IMR-90 (cell line): ENCODE measurements around the gene LRRC8C. TPM values are rescaled to one million over a fixed set of nuclear protein-coding genes. Genes with fewer than 3 reads are reported as not detected.
A peak's percentile ranks its signal among the peaks of the same experiment; 100 is the strongest.

Experiments
- ATAC-seq: fragments of 200-7000 bp; cut with Tn5 transposase; 2 replicates; pipeline ENCODE4 v1.9.1; 2020; ENCODE audit warnings: low read depth, mild to moderate bottlenecking, moderate library complexity
- BruUV-seq: library from RNA; stranded (reverse); fragments of 400-500 nt; replicated peaks from 2 replicates; lab custom pipeline; 2021; lab: Mats Ljungman, UMichigan
- CTCF ChIA-PET: fragments of 300-600 bp; formaldehyde crosslinking; extraction: SDS; loops from one replicate; lab custom pipeline; 2021; ENCODE audit warnings: antibody characterized with exemption; lab: Yijun Ruan, JAX
- POLR2A ChIA-PET: fragments of 300-600 bp; sonication (Branson Sonifier 250); formaldehyde crosslinking; loops from one replicate; lab custom pipeline; 2022; ENCODE audit warnings: antibody characterized with exemption; ENCODE audit not compliant: unreplicated experiment; lab: Charles Lee
- DNase-seq: peaks from one replicate; pipeline ENCODE4 v3.0.0; 2013
- H2AFZ ChIP-seq: replicated peaks from 2 replicates; pipeline ENCODE3; 2013; ENCODE audit warnings: low read length, mild to moderate bottlenecking; ENCODE audit not compliant: poor library complexity
- H2AK5ac ChIP-seq: 2 replicates; pipeline ENCODE4 v1.6.1; 2013; ENCODE audit warnings: low read depth, low read length, inconsistent platforms
- H2AK9ac ChIP-seq: replicated peaks from 2 replicates; pipeline ENCODE3; 2013; ENCODE audit warnings: mild to moderate bottlenecking, low read depth, low read length, moderate library complexity; ENCODE audit not compliant: poor library complexity
- H2BK120ac ChIP-seq: 2 replicates; pipeline ENCODE4 v1.6.1; 2013; ENCODE audit warnings: low read depth, low read length, inconsistent platforms
- H2BK15ac ChIP-seq: 3 replicates; pipeline ENCODE4 v1.6.1; 2013; ENCODE audit warnings: low read depth, low read length, inconsistent platforms
- H2BK20ac ChIP-seq: 2 replicates; pipeline ENCODE4 v1.6.1; 2013; ENCODE audit warnings: low read depth, mild to moderate bottlenecking, inconsistent platforms, low read length, moderate library complexity
- H2BK5ac ChIP-seq: 2 replicates; pipeline ENCODE4 v1.6.1; 2013; ENCODE audit warnings: mild to moderate bottlenecking, low read depth, low read length, inconsistent platforms; ENCODE audit not compliant: poor library complexity, severe bottlenecking
- H3K14ac ChIP-seq: replicated peaks from 2 replicates; pipeline ENCODE4 v1.6.1; 2013; ENCODE audit warnings: low read depth, low read length, inconsistent platforms
- H3K18ac ChIP-seq: 2 replicates; pipeline ENCODE4 v1.6.1; 2013; ENCODE audit warnings: low read depth, low read length, control low read depth
- H3K23ac ChIP-seq: 2 replicates; pipeline ENCODE4 v1.6.1; 2013; ENCODE audit warnings: low read depth, low read length, inconsistent platforms
- H3K27ac ChIP-seq: 2 replicates; pipeline ENCODE4 v1.5.1; 2013; ENCODE audit warnings: mild to moderate bottlenecking, control low read depth, low read length; ENCODE audit not compliant: insufficient read depth
- H3K27me3 ChIP-seq: 2 replicates; pipeline ENCODE4 v1.6.1; 2013; ENCODE audit warnings: low read length; ENCODE audit not compliant: control insufficient read depth, insufficient read depth
- H3K36me3 ChIP-seq: 2 replicates; pipeline ENCODE4 v1.6.1; 2013; ENCODE audit warnings: low read length, mixed read lengths; ENCODE audit not compliant: control insufficient read depth, insufficient read depth
- H3K4ac ChIP-seq: 2 replicates; pipeline ENCODE4 v1.6.1; 2013; ENCODE audit warnings: low read depth, low read length, inconsistent platforms
- H3K4me1 ChIP-seq: 2 replicates; pipeline ENCODE4 v1.6.1; 2013; ENCODE audit warnings: low read length, mixed read lengths; ENCODE audit not compliant: control insufficient read depth, insufficient read depth
- H3K4me2 ChIP-seq: 2 replicates; pipeline ENCODE4 v1.6.1; 2013; ENCODE audit warnings: low read depth, mild to moderate bottlenecking, control low read depth, low read length, moderate library complexity
- H3K4me3 ChIP-seq: 2 replicates; pipeline ENCODE4 v1.5.1; 2013; ENCODE audit warnings: low read depth, mild to moderate bottlenecking, control low read depth, low read length, moderate library complexity; ENCODE audit not compliant: insufficient read depth
- H3K56ac ChIP-seq: 2 replicates; pipeline ENCODE4 v1.6.1; 2013; ENCODE audit warnings: low read length, inconsistent platforms; ENCODE audit not compliant: insufficient read depth; ENCODE audit errors: extremely low read depth
- H3K79me1 ChIP-seq, 2 experiments: 2 replicates each; pipeline ENCODE4 v1.6.1; 2013; ENCODE audit warnings: low read length in 2 of 2, inconsistent platforms in 1 of 2, low read depth in 1 of 2
- H3K9ac ChIP-seq: 2 replicates; pipeline ENCODE4 v1.6.1; 2013; ENCODE audit warnings: low read depth, low read length, control low read depth
- H3K9me1 ChIP-seq: 2 replicates; pipeline ENCODE4 v1.6.1; 2013; ENCODE audit warnings: low read length, inconsistent platforms; ENCODE audit not compliant: insufficient read depth
- H3K9me3 ChIP-seq: 2 replicates; pipeline ENCODE4 v1.6.1; 2013; ENCODE audit warnings: low read length; ENCODE audit not compliant: control insufficient read depth, insufficient read depth
- H4K20me1 ChIP-seq: 2 replicates; pipeline ENCODE4 v1.6.1; 2013; ENCODE audit warnings: low read length, inconsistent platforms; ENCODE audit not compliant: insufficient read depth
- H4K5ac ChIP-seq: 2 replicates; pipeline ENCODE4 v1.6.1; 2013; ENCODE audit warnings: mild to moderate bottlenecking, low read depth, low read length, control low read depth
- H4K8ac ChIP-seq, 2 experiments: 2 replicates each; pipeline ENCODE4 v1.6.1; 2013; ENCODE audit warnings: low read depth in 2 of 2, low read length in 2 of 2, control low read depth in 1 of 2, inconsistent platforms in 1 of 2
- H4K91ac ChIP-seq: 2 replicates; pipeline ENCODE4 v1.6.1; 2013; ENCODE audit warnings: low read depth, low read length, inconsistent platforms; ENCODE audit not compliant: insufficient read depth
- BHLHE40 ChIP-seq: fragments of 150-350 bp; IDR thresholded peaks from 2 replicates; pipeline ENCODE4 v1.6.1; 2016; ENCODE audit warnings: mild to moderate bottlenecking, low read depth, low read length
- CEBPB ChIP-seq: IDR thresholded peaks from 2 replicates; pipeline ENCODE4 v1.6.1; 2012; ENCODE audit warnings: low read depth, low read length, improper control_type of control experiment
- MAFK ChIP-seq: IDR thresholded peaks from 2 replicates; pipeline ENCODE4 v1.6.1; 2012; ENCODE audit warnings: low read depth, low read length, improper control_type of control experiment
- NFE2L2 ChIP-seq: fragments of 150-350 bp; IDR thresholded peaks from 2 replicates; pipeline ENCODE4 v1.6.1; 2016; ENCODE audit warnings: low read depth, mild to moderate bottlenecking, low read length
- RAD21 ChIP-seq: IDR thresholded peaks from 2 replicates; pipeline ENCODE4 v1.6.1; 2012; ENCODE audit warnings: low read length, improper control_type of control experiment
- WGBS, 2 experiments: methylation state at CpG; one replicate each; pipeline versions ENCODE4 v1.1.5 to v1.1.7; 2013; ENCODE audit warnings: missing lambda C conversion rate in 2 of 2; ENCODE audit not compliant: insufficient read length in 1 of 2; ENCODE audit errors: extremely low coverage in 2 of 2; 5-methylcytosine and 5-hydroxymethylcytosine counted together
- dilution Hi-C: fragments of 300-500 bp; cut with HindIII; formaldehyde crosslinking; loops from one replicate; pipeline ENCODE4 v1.14.3; 2018; ENCODE audit warnings: low sequenced_read_pairs; ENCODE audit not compliant: unreplicated experiment
- in situ Hi-C: fragments of 300-500 bp; cut with MboI; formaldehyde crosslinking; loops from 3 replicates; pipeline ENCODE4 v1.14.3; 2019; ENCODE audit warnings: low sequenced_read_pairs, inconsistent platforms, mixed read lengths
- intact Hi-C: fragments of 100-400 bp; cut with micrococcal nuclease; formaldehyde crosslinking; loops from 2 replicates; pipeline ENCODE4 v1.10.0; 2022
- polyA plus RNA-seq, 3 experiments: library from polyadenylated mRNA; depleted of rRNA; stranded (reverse); fragments of >200 nt; gene quantifications; 2 replicates each; pipeline ENCODE4 v1.2.3, GENCODE V29; 2012; ENCODE audit warnings: low replicate concordance in 1 of 3
- total RNA-seq: library from RNA; depleted of rRNA; stranded (reverse); fragments of >200 nt; gene quantifications from 2 replicates; pipeline ENCODE4 v1.2.3, GENCODE V29; 2012
- TF ChIP-seq, protein P1 (sequence below): fragments of 150-350 bp; IDR thresholded peaks from 2 replicates; pipeline ENCODE4 v1.6.1; 2017; ENCODE audit warnings: mild to moderate bottlenecking, antibody characterized with exemption, low read length, low read depth

LRRC8C gene
- total and polyA plus RNA-seq, 2 of the 4 experiments (the other 2 are of a cell fraction), result 6.5 to 12.9 TPM

DNA sequence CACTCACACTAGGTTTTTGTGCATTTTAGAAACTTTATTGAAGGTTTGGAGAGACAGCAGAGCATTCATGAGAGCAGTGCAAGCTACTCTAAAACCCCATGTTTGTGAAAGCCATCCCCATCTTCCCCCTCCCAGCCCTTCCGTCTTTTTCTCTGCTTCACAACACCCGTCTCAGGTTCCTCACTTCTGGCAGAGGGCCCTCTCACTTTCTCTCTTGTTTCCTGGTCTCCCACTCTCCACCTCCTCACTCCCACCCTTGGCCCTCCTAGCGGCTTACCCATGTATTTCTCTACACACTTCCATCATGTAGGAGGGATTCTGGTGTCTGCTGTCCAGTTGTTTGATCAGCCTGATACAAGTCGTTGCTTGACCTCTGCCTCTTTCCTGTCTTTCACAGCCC lies 92.7 kb downstream of the LRRC8C start:
- peaks cover 10% of the 10 kb centered on the region for H3K4me1 ChIP-seq
- no peak for ATAC-seq
- H3K4me3 ChIP-seq, result no peak overlapping the region
- peak overlapping the region; percentile 69 for H2BK5ac ChIP-seq
- H3K14ac ChIP-seq, result peak overlapping the region; percentile 17
- peak overlapping the region; percentile 3 for H3K18ac ChIP-seq
- BruUV-seq, result no TSS peak
- H2BK120ac ChIP-seq, result peak overlapping the region; percentile 64
- H2AFZ ChIP-seq, result no peak overlapping the region
- H2BK20ac ChIP-seq, result peak overlapping the region; percentile 35
- TF ChIP-seq CEBPB, result no peak
- no peak for TF ChIP-seq BHLHE40
- no peak for TF ChIP-seq RAD21
- TF ChIP-seq, protein P1, sequence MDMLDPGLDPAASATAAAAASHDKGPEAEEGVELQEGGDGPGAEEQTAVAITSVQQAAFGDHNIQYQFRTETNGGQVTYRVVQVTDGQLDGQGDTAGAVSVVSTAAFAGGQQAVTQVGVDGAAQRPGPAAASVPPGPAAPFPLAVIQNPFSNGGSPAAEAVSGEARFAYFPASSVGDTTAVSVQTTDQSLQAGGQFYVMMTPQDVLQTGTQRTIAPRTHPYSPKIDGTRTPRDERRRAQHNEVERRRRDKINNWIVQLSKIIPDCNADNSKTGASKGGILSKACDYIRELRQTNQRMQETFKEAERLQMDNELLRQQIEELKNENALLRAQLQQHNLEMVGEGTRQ, result no peak
- TF ChIP-seq NFE2L2, result no peak
- no peak for TF ChIP-seq MAFK
- no peaks in the 10 kb centered on the region for H3K9me3 ChIP-seq
- peak overlapping the region; percentile 91 for H2AK5ac ChIP-seq
- peak overlapping the region; percentile 32; the same call in 2 of the 3 replicates for H2BK15ac ChIP-seq
- dilution Hi-C loops (no loop called here), in situ Hi-C loops (no loop called here), intact Hi-C loops (no loop called here)
- ChIA-PET CTCF (no interaction called here), POLR2A (no interaction called here)
- H3K27ac ChIP-seq, result peak overlapping the region; percentile 35; the same call in 1 of the 2 replicates
- H2AK9ac ChIP-seq, result peak overlapping the region; percentile 20
- WGBS, 2 experiments, result 85% methylated on average over 2 of the region's 4 CpGs; no CpG with 5 or more reads in 1 of the 2 experiments
- no peaks in the 10 kb centered on the region for H3K27me3 ChIP-seq
- H3K4me2 ChIP-seq, result no peak overlapping the region
- peaks cover 21% of the 10 kb centered on the region for H3K9me1 ChIP-seq
- peaks cover 3% of the 10 kb centered on the region; the same call in 1 of the 2 replicates for H4K20me1 ChIP-seq
- H3K23ac ChIP-seq, result peak overlapping the region; percentile 32; the same call in 1 of the 2 replicates
- peaks cover 10 to 24% of the 10 kb centered on the region in 2 experiments; a peak in 3 of 4 replicates for H3K79me1 ChIP-seq
- H3K4ac ChIP-seq, result peak overlapping the region; percentile 27
- H3K9ac ChIP-seq, result no peak overlapping the region
- no peaks in the 10 kb centered on the region for H3K36me3 ChIP-seq
- DNase-seq, result no peak
- H3K56ac ChIP-seq, result no peak overlapping the region
- peak overlapping the region in 1 of 2 experiments; percentile 7; a peak in 1 of 4 replicates for H4K8ac ChIP-seq
- H4K91ac ChIP-seq, result peak overlapping the region; percentile 71
- H4K5ac ChIP-seq, result 0 out of 2 replicates have a peak overlapping the region, but pooled peaks have one; percentile 7
